GM12891 (cell line): ENCODE results near the gene PRDX6.

Experiments used
- POLR2A ChIP-seq: IDR thresholded peaks from 2 replicates; pipeline ENCODE4 v1.6.1; 2011; ENCODE audit warnings: low read depth, low read length, control low read depth
- POLR2AphosphoS5 ChIP-seq: IDR thresholded peaks from 2 replicates; pipeline ENCODE4 v1.6.1; 2011; ENCODE audit warnings: low read depth, low read length, control low read depth
- SPI1 ChIP-seq: IDR thresholded peaks from 2 replicates; pipeline ENCODE4 v1.6.1; 2011; ENCODE audit warnings: low read depth, low read length, control low read depth

DNA sequence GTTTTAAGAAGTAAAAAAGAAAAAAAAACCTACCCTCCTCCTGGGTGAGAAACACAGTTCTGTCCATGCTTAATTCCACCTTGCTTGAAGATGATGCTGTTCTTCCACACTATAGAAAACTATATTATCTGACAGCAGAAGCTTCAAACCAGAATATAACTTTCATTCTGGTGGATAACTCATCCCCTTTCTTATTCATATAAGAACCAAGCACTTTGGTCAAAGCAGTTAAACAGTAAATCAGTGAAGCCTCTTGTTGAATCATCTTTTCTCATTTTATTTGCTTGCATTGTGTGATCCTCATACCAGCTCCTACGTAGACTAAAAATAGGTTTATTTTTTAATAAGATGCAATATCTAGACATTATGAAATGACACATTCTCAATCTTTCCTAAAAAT lies 36.7 kb upstream of the PRDX6 start:
- no peak for TF ChIP-seq POLR2A
- no peak for TF ChIP-seq SPI1
- no peak for TF ChIP-seq POLR2AphosphoS5
